DOHH2 (cell line): ENCODE results near the gene OR2T35.

Source experiments
- H3F3A ChIP-seq: fragments of 200-600 bp; sonication (generic), shearing (Covaris generic); 2 replicates; pipeline ENCODE4 v1.6.0; 2016; ENCODE audit warnings: antibody characterized with exemption, mild to moderate bottlenecking; ENCODE audit not compliant: control insufficient read depth, insufficient read depth
- H3K27ac ChIP-seq: fragments of 200-600 bp; sonication (generic); 2 replicates; pipeline ENCODE4 v1.5.1; 2014; ENCODE audit warnings: low read depth, mild to moderate bottlenecking, low read length, moderate library complexity
- H3K27me3 ChIP-seq: fragments of 200-600 bp; sonication (generic); 2 replicates; pipeline ENCODE4 v1.6.1; 2014; ENCODE audit warnings: mild to moderate bottlenecking, low read length, mixed read lengths; ENCODE audit not compliant: control insufficient read depth
- H3K36me3 ChIP-seq: fragments of 200-600 bp; sonication (generic); 2 replicates; pipeline ENCODE4 v1.6.1; 2014; ENCODE audit warnings: mild to moderate bottlenecking, low read length, moderate library complexity, mixed read lengths; ENCODE audit not compliant: control insufficient read depth
- H3K4me1 ChIP-seq: fragments of 200-600 bp; sonication (generic); 2 replicates; pipeline ENCODE4 v1.6.1; 2014; ENCODE audit warnings: mild to moderate bottlenecking, low read length, mixed read lengths; ENCODE audit not compliant: control insufficient read depth
- H3K4me2 ChIP-seq: fragments of 200-600 bp; sonication (generic); 2 replicates; pipeline ENCODE4 v1.6.0; 2014; ENCODE audit warnings: mild to moderate bottlenecking, low read length, moderate library complexity
- H3K4me3 ChIP-seq: fragments of 200-600 bp; sonication (generic); 2 replicates; pipeline ENCODE4 v1.5.1; 2014; ENCODE audit warnings: mild to moderate bottlenecking, low read length, mixed read lengths
- H3K79me2 ChIP-seq: fragments of 200-600 bp; sonication (generic); 2 replicates; pipeline ENCODE4 v1.6.1; 2014; ENCODE audit warnings: mild to moderate bottlenecking, low read length, mixed read lengths; ENCODE audit not compliant: control insufficient read depth
- H3K9me2 ChIP-seq: fragments of 200-600 bp; sonication (generic); replicated peaks from 2 replicates; pipeline ENCODE4 v1.6.1; 2014; ENCODE audit warnings: mild to moderate bottlenecking, low read length, mixed read lengths; ENCODE audit not compliant: control insufficient read depth
- H3K9me3 ChIP-seq: fragments of 200-600 bp; sonication (generic); 2 replicates; pipeline ENCODE4 v1.6.1; 2014; ENCODE audit warnings: antibody characterized with exemption, low read length, mixed read lengths; ENCODE audit not compliant: control insufficient read depth, insufficient read depth
- H4K20me1 ChIP-seq: fragments of 200-600 bp; sonication (generic); 2 replicates; pipeline ENCODE4 v1.6.0; 2014; ENCODE audit warnings: low read depth, mild to moderate bottlenecking, antibody characterized with exemption, low read length, moderate library complexity; ENCODE audit not compliant: control insufficient read depth, insufficient read depth
- EZH2phosphoT487 ChIP-seq: fragments of 200-600 bp; sonication (generic); IDR thresholded peaks from 2 replicates; pipeline ENCODE4 v1.6.1; 2017; ENCODE audit warnings: borderline replicate concordance, mild to moderate bottlenecking, antibody characterized with exemption, low read length, moderate library complexity, mixed read lengths
- TF ChIP-seq, protein P1 (sequence below): fragments of 200-600 bp; sonication (generic); IDR thresholded peaks from one replicate; pipeline ENCODE4 v1.5.1; 2014; ENCODE audit warnings: antibody characterized with exemption, mild to moderate bottlenecking, low read depth, low read length; ENCODE audit not compliant: poor library complexity, severe bottlenecking

OR2T35 gene

DNA sequence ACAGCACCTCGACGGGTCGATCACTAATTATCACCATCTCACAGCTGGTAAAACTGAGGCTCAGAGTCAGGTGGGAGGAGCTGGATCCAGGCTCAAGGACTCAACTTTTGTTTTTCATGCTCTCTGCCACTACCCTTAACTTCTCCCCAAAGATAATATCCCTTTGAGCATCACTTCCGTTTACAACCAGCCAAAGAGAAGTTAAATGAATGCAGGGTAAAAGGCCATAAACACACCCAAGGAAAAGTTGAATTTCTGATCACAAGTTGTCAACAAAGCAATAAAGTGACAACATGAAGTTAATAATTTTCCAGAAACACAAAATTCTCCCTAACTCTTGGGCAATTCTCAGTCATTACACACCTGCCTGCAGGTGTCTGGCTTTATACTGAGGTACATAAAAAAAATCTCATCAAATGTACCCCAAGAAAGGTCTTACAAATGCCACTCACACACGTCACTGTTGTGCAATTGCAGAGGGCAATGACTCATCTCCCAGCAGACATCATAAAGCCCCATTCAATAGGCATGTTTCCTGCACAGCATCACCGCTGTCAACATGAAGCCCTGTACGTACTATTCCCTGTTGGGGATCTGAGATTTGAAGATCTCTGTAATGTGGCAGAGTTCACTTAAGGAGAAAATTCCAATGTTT lies 13.6 kb downstream of the OR2T35 start:
- TF ChIP-seq, protein P1, sequence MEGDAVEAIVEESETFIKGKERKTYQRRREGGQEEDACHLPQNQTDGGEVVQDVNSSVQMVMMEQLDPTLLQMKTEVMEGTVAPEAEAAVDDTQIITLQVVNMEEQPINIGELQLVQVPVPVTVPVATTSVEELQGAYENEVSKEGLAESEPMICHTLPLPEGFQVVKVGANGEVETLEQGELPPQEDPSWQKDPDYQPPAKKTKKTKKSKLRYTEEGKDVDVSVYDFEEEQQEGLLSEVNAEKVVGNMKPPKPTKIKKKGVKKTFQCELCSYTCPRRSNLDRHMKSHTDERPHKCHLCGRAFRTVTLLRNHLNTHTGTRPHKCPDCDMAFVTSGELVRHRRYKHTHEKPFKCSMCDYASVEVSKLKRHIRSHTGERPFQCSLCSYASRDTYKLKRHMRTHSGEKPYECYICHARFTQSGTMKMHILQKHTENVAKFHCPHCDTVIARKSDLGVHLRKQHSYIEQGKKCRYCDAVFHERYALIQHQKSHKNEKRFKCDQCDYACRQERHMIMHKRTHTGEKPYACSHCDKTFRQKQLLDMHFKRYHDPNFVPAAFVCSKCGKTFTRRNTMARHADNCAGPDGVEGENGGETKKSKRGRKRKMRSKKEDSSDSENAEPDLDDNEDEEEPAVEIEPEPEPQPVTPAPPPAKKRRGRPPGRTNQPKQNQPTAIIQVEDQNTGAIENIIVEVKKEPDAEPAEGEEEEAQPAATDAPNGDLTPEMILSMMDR: no peak
- TF ChIP-seq EZH2phosphoT487: no peak
- Histone ChIP-seq H4K20me1 (no peaks in the 10 kb centered on the region), H3K36me3 (no peaks in the 10 kb centered on the region), H3K4me3 (no peak overlapping the region), H3K79me2 (no peaks in the 10 kb centered on the region), H3K9me3 (no peaks in the 10 kb centered on the region), H3K27ac (no peak overlapping the region), H3K4me2 (no peak overlapping the region), H3F3A (no peaks in the 10 kb centered on the region), H3K4me1 (no peaks in the 10 kb centered on the region), H3K9me2 (no peaks in the 10 kb centered on the region), H3K27me3 (no peaks in the 10 kb centered on the region)

- no peaks in the 10 kb centered on the region for H3K4me1 ChIP-seq
- no peaks in the 10 kb centered on the region for H3K36me3 ChIP-seq
- no peaks in the 10 kb centered on the region for H4K20me1 ChIP-seq
- H3K79me2 ChIP-seq: no peaks in the 10 kb centered on the region
- H3K9me2 ChIP-seq: no peaks in the 10 kb centered on the region
- H3K27ac ChIP-seq: no peak overlapping the region
- no peak for TF ChIP-seq EZH2phosphoT487
- no peak overlapping the region for H3K4me3 ChIP-seq
- H3K27me3 ChIP-seq: no peaks in the 10 kb centered on the region
- no peaks in the 10 kb centered on the region for H3F3A ChIP-seq
- H3K9me3 ChIP-seq: no peaks in the 10 kb centered on the region
- no peak overlapping the region for H3K4me2 ChIP-seq
Measured at GRCh38 chr1:248630551-248630950, 14.5 kb downstream of the OR2T35 start.

- no peaks in the 10 kb centered on the region for H3K27me3 ChIP-seq
- no peaks in the 10 kb centered on the region for H3K4me1 ChIP-seq
- no peaks in the 10 kb centered on the region for H3K9me2 ChIP-seq
- no peaks in the 10 kb centered on the region for H4K20me1 ChIP-seq
- H3K4me2 ChIP-seq: no peak overlapping the region
- no peaks in the 10 kb centered on the region for H3K9me3 ChIP-seq
- no peaks in the 10 kb centered on the region for H3K36me3 ChIP-seq
- H3K27ac ChIP-seq: no peak overlapping the region
- H3K4me3 ChIP-seq: no peak overlapping the region
- H3F3A ChIP-seq: no peaks in the 10 kb centered on the region
- H3K79me2 ChIP-seq: no peaks in the 10 kb centered on the region
- TF ChIP-seq, protein P1: no peak
- no peak for TF ChIP-seq EZH2phosphoT487
Measured at GRCh38 chr1:248627971-248628844, 16.9 kb downstream of the OR2T35 start.

DNA sequence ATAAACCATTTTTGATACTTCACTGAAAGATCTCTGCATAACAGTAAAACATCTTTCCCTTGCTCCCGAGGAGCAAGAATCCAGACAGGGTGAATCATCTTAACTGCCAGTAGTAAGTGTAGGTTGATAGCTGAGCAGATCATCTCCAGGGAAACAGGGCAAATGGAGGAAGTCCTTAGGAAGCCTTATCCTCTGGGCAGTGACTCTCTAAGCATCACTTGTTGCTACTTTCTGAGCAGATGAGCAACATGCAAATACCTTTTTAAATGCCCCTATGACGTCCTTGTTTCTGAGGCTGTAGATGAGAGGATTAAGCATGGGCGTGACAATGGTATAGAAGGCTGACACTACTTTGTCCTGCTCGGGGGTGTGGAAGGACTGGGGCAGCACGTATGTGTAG lies 19.1 kb downstream of the OR2T35 start:
- Histone ChIP-seq H3K27me3 (no peaks in the 10 kb centered on the region), H3K9me3 (no peaks in the 10 kb centered on the region), H3K4me3 (no peak overlapping the region), H3K4me1 (0 out of 2 replicates have a peak, but pooled peaks cover 3% of the 10 kb centered on the region), H3K9me2 (no peaks in the 10 kb centered on the region), H3K36me3 (no peaks in the 10 kb centered on the region), H3K27ac (no peak overlapping the region), H3F3A (no peaks in the 10 kb centered on the region), H3K79me2 (no peaks in the 10 kb centered on the region), H3K4me2 (no peak overlapping the region), H4K20me1 (no peaks in the 10 kb centered on the region)
- TF ChIP-seq, protein P1: no peak
- no peak for TF ChIP-seq EZH2phosphoT487
